HepG2 (cell line): ENCODE measurements around the gene SSH3. TPM values are rescaled to one million over a fixed set of nuclear protein-coding genes. Genes with fewer than 3 reads are reported as not detected.

Experiments used
- ADNP ChIP-seq: sonication (generic); formaldehyde crosslinking; IDR thresholded peaks from 2 replicates; pipeline ENCODE4 v1.4.0; 2020; ENCODE audit warnings: missing genetic modification reagents
- CEBPZ ChIP-seq: IDR thresholded peaks from 2 replicates; pipeline ENCODE4 v1.6.1; 2012; ENCODE audit warnings: low read length, improper control_type of control experiment
- DMAP1 ChIP-seq: IDR thresholded peaks from 2 replicates; pipeline ENCODE4 v1.6.1; 2016
- DNMT3B ChIP-seq: conservative IDR thresholded peaks from 2 replicates; pipeline ENCODE4 v1.6.1; 2016; ENCODE audit warnings: missing biosample characterization, control low read depth
- EZH2 ChIP-seq: conservative IDR thresholded peaks from 2 replicates; pipeline ENCODE4 v1.6.1; 2012; ENCODE audit warnings: mild to moderate bottlenecking, low read depth, low read length, moderate library complexity
- FOSL2 ChIP-seq: sonication (generic); formaldehyde crosslinking; IDR thresholded peaks from 2 replicates; pipeline ENCODE4 v1.4.0; 2020; ENCODE audit warnings: missing genetic modification reagents
- HIVEP1 ChIP-seq: sonication (generic); formaldehyde crosslinking; IDR thresholded peaks from 2 replicates; pipeline ENCODE4 v1.4.0; 2020; ENCODE audit warnings: mild to moderate bottlenecking, missing genetic modification reagents
- HNRNPK ChIP-seq: fragments of 200-400 bp; formaldehyde crosslinking; IDR thresholded peaks from 2 replicates; pipeline ENCODE4 v1.6.1; 2018; ENCODE audit warnings: low read length, low read depth, moderate library complexity, mild to moderate bottlenecking; ENCODE audit not compliant: poor library complexity, severe bottlenecking
- IKZF5 ChIP-seq: IDR thresholded peaks from 2 replicates; pipeline ENCODE4 v1.6.1; 2018; ENCODE audit warnings: missing genetic modification reagents, mild to moderate bottlenecking, missing compliant biosample characterization
- NCOR1 ChIP-seq: fragments of 200-600 bp; sonication (generic); IDR thresholded peaks from 2 replicates; pipeline ENCODE4 v1.7.0; 2017; ENCODE audit warnings: antibody characterized with exemption, low read length, borderline replicate concordance
- NFE2L1 ChIP-seq: sonication (generic); formaldehyde crosslinking; IDR thresholded peaks from 2 replicates; pipeline ENCODE4 v1.4.0; 2020; ENCODE audit warnings: missing genetic modification reagents, mild to moderate bottlenecking, borderline replicate concordance
- SIX1 ChIP-seq: sonication (generic); formaldehyde crosslinking; IDR thresholded peaks from 2 replicates; pipeline ENCODE4 v1.4.0; 2020; ENCODE audit warnings: missing genetic modification reagents, borderline replicate concordance
- SRSF9 ChIP-seq: fragments of 200-400 bp; formaldehyde crosslinking; IDR thresholded peaks from 2 replicates; pipeline ENCODE4 v1.6.1; 2018; ENCODE audit warnings: borderline replicate concordance, mild to moderate bottlenecking, low read depth, low read length; ENCODE audit not compliant: insufficient read depth, poor library complexity, severe bottlenecking
- TBL1XR1 ChIP-seq: fragments of 150-350 bp; IDR thresholded peaks from 2 replicates; pipeline ENCODE4 v1.6.1; 2014; ENCODE audit warnings: borderline replicate concordance, low read length; ENCODE audit not compliant: partially characterized antibody
- TERF1 ChIP-seq: sonication (generic); formaldehyde crosslinking; IDR thresholded peaks from 2 replicates; pipeline ENCODE4 v1.8.0; 2022; ENCODE audit warnings: mild to moderate bottlenecking, missing genetic modification reagents, moderate library complexity
- TRIM22 ChIP-seq: fragments of 450-650 bp; IDR thresholded peaks from 2 replicates; pipeline ENCODE4 v1.6.1; 2017
- U2AF1 ChIP-seq: fragments of 200-400 bp; formaldehyde crosslinking; optimal IDR thresholded peaks from 2 replicates; pipeline ENCODE3; 2017; ENCODE audit warnings: mild to moderate bottlenecking, low read depth, low read length
- ZKSCAN1 ChIP-seq: fragments of 150-350 bp; IDR thresholded peaks from 2 replicates; pipeline ENCODE4 v1.6.1; 2014; ENCODE audit warnings: low read length
- ZNF430 ChIP-seq: sonication (generic); formaldehyde crosslinking; IDR thresholded peaks from 2 replicates; pipeline ENCODE4 v1.9.0; 2021; ENCODE audit warnings: mild to moderate bottlenecking, missing genetic modification reagents
- ZNF530 ChIP-seq: sonication (generic); formaldehyde crosslinking; IDR thresholded peaks from 2 replicates; pipeline ENCODE4 v1.5.0; 2020; ENCODE audit warnings: low read depth, mild to moderate bottlenecking, missing genetic modification reagents
- ZNF619 ChIP-seq: sonication (generic); formaldehyde crosslinking; IDR thresholded peaks from 2 replicates; pipeline ENCODE4 v1.4.0; 2020; ENCODE audit warnings: mild to moderate bottlenecking, missing genetic modification reagents
- ZNF644 ChIP-seq: IDR thresholded peaks from 2 replicates; pipeline ENCODE4 v1.6.1; 2016; ENCODE audit warnings: low read depth
- ZNF670 ChIP-seq: sonication (generic); formaldehyde crosslinking; IDR thresholded peaks from 2 replicates; pipeline ENCODE4 v1.8.0; 2022; ENCODE audit warnings: mild to moderate bottlenecking, missing genetic modification reagents, borderline replicate concordance
- polyA plus RNA-seq, 8 experiments: library from polyadenylated mRNA; depleted of rRNA in 3 of 8; stranded (reverse) in 7 of 8; unstranded in 1 of 8; fragments of >200 nt; fragmentation: Illumina TruSeq in 4 of 8; extraction: Trizol in 4 of 8; gene quantifications; 2 replicates each; pipeline versions ENCODE4 v1.2.1 to v1.2.3, GENCODE V29; 2011 to 2016; ENCODE audit warnings: low read depth in 4 of 8, missing spikeins in 1 of 8, mixed read lengths in 1 of 8; ENCODE audit not compliant: insufficient read depth in 1 of 8
- total RNA-seq, 5 experiments: library from RNA; depleted of rRNA; stranded (reverse); fragments of >200 nt; fragmentation: Illumina TruSeq; extraction: Trizol; gene quantifications; 2 replicates each; pipeline ENCODE4 v1.2.3, GENCODE V29; 2016; ENCODE audit warnings: low read depth in 1 of 5

The SSH3 gene
- total and polyA plus RNA-seq, 2 of the 13 experiments (the other 11 are each of a cell fraction or from before 2014, with no cell fraction given): 12.4 to 18.8 TPM

- TF ChIP-seq ZNF619 (CRISPR knock-in tag) (no peak), DNMT3B (no peak), U2AF1 (peak; percentile 73), NFE2L1 (CRISPR knock-in tag) (no peak), ZNF430 (CRISPR knock-in tag) (no peak), SRSF9 (no peak), HIVEP1 (CRISPR knock-in tag) (no peak), ADNP (no peak), ZNF644 (no peak), ZNF670 (CRISPR knock-in tag) (no peak), NCOR1 (no peak), SIX1 (CRISPR knock-in tag) (0 out of 2 replicates have a peak, but pooled peaks have one; percentile 8), EZH2 (no peak), FOSL2 (CRISPR knock-in tag) (peak; percentile 17; the same call in 1 of the 2 replicates), ZNF530 (no peak), TBL1XR1 (no peak), DMAP1 (CRISPR knock-in tag) (no peak), ZKSCAN1 (no peak), HNRNPK (no peak), IKZF5 (CRISPR knock-in tag) (no peak), TERF1 (CRISPR knock-in tag) (no peak), TRIM22 (no peak), CEBPZ (no peak)
These were observed 40.3 kb upstream of the SSH3 start (continued) for GRCh38 chr11:67262731-67263675.
